GM19468 (cell line): ENCODE results near the gene SPEN.
"Not testable (repeated sequence)": the region's sequence is repeated elsewhere in the genome, so short reads cannot be mapped to it uniquely, and the experiment has no call there.

Experiments
- ATAC-seq: cut with Tn5 transposase; IDR thresholded peaks from one replicate; pipeline ENCODE4 v1.9.1; 2021; ENCODE audit warnings: mild to moderate bottlenecking, moderate library complexity, moderate number of reproducible peaks; ENCODE audit not compliant: unreplicated experiment; ENCODE audit errors: extremely low read depth

Gene SPEN, protein sequence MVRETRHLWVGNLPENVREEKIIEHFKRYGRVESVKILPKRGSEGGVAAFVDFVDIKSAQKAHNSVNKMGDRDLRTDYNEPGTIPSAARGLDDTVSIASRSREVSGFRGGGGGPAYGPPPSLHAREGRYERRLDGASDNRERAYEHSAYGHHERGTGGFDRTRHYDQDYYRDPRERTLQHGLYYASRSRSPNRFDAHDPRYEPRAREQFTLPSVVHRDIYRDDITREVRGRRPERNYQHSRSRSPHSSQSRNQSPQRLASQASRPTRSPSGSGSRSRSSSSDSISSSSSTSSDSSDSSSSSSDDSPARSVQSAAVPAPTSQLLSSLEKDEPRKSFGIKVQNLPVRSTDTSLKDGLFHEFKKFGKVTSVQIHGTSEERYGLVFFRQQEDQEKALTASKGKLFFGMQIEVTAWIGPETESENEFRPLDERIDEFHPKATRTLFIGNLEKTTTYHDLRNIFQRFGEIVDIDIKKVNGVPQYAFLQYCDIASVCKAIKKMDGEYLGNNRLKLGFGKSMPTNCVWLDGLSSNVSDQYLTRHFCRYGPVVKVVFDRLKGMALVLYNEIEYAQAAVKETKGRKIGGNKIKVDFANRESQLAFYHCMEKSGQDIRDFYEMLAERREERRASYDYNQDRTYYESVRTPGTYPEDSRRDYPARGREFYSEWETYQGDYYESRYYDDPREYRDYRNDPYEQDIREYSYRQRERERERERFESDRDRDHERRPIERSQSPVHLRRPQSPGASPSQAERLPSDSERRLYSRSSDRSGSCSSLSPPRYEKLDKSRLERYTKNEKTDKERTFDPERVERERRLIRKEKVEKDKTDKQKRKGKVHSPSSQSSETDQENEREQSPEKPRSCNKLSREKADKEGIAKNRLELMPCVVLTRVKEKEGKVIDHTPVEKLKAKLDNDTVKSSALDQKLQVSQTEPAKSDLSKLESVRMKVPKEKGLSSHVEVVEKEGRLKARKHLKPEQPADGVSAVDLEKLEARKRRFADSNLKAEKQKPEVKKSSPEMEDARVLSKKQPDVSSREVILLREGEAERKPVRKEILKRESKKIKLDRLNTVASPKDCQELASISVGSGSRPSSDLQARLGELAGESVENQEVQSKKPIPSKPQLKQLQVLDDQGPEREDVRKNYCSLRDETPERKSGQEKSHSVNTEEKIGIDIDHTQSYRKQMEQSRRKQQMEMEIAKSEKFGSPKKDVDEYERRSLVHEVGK (N-terminal part only)

DNA sequence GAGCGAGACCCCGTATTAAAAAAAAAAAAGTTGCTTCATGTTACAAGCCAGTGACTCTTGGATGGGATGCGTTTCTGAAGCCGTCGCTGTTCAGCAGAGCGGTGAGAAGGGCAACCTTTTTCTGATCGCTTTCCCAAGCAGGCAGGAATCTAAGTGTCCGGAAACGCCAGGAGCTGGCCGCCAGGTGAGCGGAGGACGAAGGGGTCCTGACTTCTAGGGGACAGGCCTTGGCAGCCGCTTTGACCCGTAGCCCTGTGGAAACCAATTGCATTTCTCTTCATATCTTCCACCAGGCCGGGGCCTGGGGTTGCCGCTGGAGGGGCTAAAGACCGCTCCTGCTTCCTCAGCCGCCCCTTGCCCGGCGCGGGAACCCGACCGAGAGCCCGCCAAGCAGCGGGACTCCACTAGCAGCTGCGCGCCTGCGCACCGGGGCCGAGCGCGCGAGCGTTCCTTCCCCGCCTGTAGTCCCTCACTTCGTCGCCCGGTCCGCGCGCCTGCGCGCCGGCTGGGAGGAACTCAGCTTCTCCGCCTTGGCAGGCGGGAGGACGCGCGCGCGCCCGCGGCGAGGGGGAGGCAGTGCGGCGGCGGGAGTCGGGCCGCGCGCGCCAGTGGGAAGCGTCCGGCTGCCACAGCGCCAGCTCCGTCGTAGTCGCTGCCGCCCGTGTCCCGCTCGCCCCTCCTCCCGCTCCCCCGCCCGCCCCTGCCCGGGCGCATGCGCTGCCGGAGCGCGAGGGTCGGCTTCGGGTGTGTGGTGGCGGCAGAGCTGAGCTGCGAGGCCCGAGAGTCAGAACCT is at the start of gene SPEN:
TSS of gene SPEN (plus strand) at position 608 of the 793 bp plus-strand sequence. CDS start 361 bp downstream, outside the sequence.
- ATAC-seq, result peak; percentile 69

DNA sequence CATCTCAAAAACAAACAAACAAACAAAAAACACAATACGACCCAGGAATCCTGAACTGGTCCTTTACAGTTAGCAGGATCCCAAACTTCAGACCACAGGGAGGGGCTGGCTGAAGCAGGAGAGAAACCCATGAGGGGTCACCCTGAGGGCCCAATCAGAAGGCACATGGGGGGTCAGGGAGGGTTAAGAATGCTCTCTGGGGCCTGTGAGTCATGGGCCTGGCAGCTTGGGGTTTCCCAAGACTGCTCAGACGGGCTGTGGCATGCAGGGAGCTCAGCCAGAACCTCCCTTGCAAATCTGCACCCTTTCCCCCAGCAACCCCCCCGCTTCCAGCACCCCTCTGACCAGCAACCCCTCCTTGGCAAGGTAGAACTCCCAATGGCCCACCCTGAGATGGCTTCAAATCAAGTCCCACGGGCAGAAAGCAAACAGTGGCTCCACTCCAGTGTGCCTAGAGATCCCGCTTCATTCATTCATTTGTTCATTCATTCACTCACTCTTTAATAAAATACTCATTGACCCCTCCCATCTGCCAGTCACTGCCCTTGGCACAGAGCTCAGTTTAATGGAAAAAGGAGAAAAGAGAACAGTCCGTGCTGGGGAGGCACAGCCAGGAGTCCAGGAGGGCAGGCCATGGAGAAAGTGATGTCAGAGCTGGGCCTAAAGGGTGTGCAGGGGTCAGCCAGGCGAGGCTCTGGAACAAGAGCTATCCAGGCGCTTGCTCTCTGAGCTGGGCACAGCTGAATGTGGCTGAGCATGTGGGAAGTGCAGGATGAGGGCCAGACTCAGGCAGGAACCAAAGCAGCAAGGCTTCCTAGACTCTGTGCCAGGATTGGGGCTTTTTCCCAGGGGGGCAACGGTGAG is 48.3 kb upstream of the SPEN start:
- no peak for ATAC-seq

DNA sequence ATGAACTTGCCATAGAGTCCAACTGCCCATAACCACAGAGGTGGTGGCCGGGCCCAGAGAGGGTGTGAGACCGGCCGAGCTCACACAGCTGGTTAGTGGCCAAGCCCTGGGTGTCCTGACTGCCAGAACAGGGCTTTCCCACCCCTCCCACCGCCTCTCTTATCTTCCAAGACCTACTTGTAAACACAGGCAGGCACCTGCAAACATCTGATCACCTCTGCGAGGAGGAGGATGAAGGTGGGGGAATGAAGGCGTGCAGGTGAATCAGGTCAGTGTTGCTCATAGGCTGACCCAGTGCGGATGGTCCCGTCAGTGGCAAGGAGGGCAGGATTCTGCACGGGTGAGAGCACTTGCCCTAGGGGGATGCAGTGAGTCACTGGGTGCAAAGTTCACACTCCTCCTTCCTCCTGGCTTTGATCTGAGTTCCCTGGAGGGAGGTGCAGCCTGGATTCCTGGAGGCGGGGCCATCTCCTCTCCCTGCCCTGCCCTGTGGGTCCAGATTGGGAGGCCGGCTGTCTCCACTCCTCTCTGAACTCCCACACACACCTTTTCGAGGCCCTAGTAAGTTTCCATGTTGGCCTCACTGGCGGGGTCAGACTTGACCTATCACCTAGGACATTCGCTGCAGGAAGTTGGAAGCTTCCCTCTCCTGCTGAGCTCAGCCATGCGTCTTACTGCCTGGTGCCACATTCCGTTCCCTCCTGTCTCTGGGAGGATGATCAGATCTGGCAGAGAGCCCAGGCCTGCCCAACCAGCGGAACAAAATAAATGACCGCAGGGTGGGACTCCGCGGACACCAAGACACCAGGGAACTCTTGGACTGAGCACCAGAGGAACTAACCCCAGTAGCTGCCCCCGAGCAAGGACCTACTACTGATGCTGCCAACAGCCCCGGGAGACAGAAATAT is 47.3 kb upstream of the SPEN start:
- ATAC-seq, result no peak

DNA sequence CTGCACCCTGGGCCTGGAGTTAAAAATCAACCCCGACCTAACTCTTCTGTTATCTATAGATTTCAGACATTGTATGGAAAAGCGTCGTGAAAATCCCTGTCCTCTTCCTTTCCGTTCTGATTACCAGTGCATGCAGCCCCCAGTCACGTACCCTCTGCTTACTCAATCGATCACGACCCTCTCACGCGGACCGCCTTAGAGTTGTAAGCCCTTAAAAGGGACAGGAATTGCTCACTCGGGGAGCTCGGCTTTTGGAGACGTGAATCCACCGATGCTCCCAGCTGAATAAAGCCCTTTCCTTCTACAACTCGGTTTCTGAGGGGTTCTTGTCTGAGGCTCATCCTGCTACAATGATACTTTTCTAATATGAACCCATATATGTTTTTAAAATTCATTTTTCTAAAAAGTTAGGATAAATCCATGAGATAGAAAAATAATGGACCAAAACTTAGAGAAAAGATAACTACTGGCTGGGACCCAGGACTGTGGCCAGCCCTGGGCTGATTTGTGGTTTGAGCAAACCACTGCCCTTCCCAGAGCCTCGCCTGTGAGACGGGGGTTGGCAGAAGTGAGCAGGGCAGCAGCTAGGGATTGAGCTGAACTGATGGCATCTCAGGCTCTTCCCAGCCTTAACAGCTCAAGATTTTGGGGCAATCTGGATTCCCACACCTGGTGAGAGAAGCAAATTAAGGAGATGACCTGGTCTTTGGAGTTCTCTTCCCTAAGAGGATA is 45.1 kb upstream of the SPEN start:
- no peak for ATAC-seq

DNA sequence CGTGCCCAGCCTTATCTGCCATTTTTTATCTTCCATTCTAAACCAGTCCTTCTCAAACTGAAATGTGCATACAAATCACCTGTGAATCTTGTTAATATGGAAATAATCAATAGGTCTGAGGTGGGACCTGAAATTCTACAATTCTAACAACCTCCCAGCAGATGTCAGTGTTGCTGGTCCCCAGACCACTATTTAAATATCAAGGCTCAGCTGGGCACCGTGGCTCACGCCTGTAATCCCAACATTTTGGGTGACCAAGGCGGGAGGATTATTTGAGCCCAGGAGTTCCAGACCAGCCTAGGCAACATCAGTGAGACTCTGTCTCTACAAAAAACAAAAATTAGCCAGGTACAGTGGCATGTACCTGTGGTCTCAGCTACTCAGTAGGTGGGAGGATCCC is 44.1 kb upstream of the SPEN start:
- ATAC-seq, result no peak

DNA sequence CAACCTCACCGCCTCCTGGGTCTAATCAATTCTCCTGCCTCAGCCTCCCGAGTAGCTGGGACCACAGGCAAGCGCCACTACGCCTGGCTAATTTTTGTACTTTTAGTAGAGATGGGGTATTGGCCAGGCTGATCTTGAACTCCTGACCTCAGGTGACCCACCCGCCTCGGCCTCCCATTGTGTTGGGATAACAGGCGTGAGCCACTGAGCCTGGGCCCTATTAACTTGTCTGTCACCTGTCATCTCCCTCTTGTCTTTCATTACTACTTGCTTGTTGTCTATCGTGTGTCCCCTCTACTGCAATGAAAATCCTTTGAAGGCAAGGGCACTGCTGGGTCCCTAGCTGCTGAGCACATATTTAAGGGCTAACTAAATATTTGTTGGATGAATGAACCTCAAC is 43.4 kb upstream of the SPEN start:
- ATAC-seq, result no peak

DNA sequence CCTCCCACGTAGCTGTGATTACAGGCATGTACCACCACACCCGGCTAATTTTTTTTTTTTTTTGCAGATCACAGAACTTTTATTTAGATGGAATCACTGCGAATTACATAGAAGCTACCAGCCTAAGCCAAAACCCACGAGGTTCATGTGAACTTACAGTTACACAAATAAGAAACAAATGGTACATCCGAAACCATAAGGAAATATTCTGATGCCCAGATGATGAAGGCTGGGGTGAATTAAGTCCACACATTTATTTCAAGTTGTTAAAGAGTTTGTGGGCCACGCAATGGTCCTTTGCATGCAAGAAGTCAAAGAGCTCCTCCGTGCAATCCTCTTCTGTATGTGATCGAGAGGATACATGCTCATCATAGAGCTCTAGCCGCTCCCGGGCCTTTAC is 40.4 kb upstream of the SPEN start:
- ATAC-seq, result no peak

DNA sequence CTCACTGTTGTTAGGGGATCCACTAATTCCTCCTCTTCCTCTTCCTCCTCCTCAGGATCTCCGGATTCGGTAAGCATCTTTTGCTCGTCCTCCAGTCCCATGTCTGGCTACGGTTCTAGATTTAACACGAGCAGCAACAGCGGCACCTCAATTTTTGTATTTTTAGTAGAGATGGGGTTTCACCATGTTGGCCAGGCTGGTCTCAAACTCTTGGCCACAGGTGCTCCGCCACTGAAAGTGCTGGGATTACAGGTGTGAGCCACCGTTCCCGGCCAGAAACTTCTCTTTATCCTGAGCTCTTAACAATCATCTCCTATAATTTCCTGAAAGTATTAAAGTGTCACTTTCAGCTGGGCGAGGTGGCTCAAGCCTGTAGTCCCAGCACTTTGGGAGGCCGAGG is 40.0 kb upstream of the SPEN start, which contains the start of gene UQCRHL:
TSS of gene UQCRHL (minus strand) at position 101 of the 400 bp plus-strand sequence. CDS start at position 101, 0 bp downstream.
- ATAC-seq, result not testable (repeated sequence)

DNA sequence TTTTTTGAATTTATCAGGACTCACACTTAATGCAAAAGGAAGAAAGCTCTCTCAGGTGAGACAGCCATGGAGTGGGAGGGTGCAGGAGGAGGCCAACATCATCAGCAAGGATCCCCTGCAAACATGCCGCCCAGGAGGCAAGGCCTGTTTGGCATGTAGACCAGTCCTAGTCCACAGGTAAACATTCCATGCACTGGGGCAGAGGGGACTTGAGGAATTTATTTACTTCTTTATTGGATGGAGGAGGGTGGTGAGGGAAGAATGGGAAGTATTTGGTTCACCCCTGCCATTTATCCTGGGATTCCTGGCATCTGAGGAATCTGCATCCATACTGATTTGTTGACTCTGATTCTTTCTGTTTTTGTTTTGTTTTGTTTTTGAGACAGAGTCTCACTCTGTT is 38.6 kb upstream of the SPEN start:
- no peak for ATAC-seq

DNA sequence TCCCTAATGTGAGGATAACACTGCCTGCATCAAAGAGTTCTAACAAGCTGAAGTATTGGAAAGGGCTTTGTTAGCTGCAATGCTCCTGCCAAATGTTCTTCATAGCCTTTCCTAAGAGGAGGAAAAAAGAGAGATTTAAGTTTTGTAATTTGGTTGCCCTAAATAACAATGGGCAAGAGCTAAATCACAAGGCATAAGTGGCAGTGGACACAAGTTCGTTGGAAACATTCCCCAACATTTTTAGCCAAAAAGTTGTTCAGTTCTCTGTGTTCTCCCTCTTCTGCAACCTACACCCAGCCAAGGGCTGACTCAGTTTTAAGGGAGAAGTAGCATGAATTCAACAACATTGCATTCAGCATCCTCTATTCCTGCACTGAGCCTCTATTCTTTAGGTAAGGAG is 37.4 kb upstream of the SPEN start:
- no peak for ATAC-seq

DNA sequence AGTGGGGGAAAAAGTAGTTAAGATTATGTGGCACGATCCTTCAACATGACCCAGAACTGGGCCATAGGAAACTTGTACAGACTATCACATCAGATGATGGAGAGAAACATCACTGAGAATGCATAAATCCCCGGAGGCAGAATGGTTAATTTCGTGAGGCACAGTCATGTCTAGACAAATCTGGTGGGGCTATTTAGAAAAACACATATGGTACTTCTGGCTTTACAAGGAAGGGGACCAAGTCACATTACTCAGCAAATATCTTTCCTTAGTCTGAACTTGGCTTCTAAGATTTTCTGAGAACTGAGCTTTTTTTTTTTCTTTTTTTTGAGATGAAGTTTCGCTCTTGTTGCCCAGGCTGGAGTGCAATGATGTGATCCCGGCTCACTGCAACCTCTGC is 30.8 kb upstream of the SPEN start:
- no peak for ATAC-seq

DNA sequence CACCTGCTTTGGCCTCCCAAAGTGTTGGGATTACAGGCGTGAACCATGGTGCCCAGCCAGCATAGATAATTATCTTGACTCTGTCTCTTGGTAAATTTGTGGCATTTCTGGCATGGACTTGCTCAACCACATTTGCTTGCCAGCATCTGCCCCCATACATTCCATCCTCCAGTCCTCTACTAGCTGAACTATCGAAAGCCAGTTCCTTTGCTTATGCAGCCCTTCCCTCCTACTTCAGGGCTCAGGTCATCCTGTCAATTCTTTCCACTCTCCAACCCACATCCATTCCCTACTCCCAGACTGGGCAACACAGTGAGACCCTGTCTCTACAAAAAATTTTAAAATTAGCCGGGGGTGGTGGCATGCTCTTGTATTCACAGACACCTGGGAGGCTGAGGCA is 27.0 kb upstream of the SPEN start:
- ATAC-seq, result no peak

DNA sequence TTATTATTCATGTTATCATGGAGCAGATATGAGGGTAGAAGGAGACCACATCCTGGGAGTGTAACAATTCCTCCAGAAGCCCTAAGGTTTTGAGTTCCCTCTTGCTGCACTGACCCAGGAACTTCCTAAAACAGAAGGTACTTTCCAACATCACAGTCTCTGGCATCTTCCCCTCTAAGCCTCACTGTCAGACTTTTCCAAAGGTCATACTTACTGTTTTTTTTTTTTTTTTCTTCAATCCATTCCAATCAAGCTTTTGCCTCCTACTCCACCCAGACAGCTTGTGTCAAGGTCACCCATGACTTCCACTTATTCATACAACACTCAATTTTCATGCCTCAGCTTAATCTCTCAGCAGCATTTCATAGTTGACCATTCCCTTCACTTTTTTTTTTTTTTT is 21.7 kb upstream of the SPEN start:
- no peak for ATAC-seq

DNA sequence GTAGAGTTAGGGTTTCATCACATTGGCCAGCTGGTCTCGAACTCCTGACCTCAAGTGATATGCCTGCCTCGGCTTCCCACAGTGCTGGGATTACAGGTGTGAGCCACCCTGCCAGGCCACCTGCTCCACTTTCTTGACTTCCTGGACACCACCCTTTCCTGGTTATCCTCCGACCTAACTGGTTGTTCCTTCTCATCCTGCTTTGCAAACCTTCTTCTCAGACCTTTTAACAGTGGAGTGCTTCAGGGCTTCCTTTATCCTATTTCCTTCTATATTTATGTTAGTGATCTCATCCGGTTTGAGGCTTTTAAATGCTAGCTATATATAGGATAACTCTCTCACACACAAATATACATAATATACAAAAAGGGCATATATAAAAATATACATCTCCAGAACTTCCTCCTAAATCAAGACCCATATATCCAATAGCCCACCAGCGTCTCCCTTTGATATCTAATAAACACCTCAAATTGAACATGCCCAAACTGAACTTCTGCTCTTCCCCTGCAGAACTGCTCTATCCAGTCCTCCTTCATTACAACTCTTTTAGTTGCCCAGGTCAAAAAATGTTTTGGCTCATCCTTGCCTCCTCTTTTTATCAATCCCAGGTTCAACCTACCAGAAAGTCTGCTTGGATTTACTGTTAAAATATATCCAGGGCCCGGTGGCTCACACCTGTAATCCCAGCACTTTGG is 20.5 kb upstream of the SPEN start:
- ATAC-seq, result no peak

DNA sequence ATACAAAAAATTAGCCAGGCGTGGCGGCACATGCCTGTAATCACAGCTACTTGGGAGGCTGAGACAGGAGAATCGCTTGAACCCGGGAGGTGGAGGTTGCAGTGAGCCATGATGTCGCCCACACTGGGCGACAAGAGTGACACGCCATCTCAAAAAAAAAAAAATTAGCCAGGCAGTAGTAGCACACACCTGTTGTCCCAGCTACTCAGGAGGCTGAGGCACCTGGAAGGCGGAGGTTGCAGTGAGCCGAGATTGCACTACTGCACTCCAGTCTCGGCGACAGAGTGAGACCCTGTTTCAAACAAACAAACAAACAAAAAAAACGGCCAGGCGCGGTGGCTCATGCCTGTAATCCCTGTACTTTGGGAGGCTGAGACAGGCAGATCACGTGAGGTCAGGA is 19.9 kb upstream of the SPEN start:
- not testable (repeated sequence) for ATAC-seq

DNA sequence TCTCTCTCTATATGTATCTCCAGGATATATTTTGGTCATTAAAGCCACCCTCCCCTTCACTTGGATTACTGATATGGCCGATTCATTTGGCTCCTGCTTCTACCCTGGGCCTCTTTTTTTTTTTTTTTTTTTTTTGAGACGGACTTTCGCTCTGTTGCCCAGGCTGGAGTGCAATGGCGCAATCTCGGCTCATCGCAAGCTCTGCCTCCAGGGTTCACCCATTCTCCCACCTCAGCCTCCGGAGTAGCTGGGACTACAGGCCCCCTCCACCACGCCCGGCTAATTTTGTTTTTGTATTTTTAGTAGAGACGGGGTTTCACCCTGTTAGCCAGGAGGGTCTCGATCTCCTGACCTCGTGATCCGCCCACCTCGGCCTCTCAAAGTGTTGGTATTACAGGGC is 18.6 kb upstream of the SPEN start:
- ATAC-seq, result not testable (repeated sequence)

DNA sequence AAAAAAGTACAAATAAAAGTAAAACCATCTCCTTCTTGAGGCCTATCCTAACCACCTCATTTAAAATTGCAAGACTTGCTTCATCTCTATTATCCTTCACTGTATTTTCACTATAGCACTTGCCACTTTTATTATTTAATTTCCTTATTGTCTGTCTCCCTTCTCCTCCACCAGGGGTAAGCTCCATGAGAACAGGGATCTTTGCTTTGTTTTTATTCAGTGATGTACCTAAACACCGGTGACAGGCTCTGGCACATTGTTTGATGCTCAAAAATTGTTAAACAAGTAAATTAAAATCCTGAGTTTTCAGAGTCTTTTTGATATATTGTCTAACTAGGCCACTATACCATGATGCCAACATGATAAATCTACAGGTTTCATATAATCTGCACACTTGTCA is 17.2 kb upstream of the SPEN start:
- no peak for ATAC-seq
